Colonic mucosa (tissue), 4 donors: ENCODE data around the gene PGRMC1. TPM values are rescaled to one million over a fixed set of nuclear protein-coding genes. Genes with fewer than 3 reads are reported as not detected.

Experiments used
- DNase-seq: peaks from one replicate; pipeline ENCODE4 v3.0.0-alpha.2; 2020
- H3K27ac ChIP-seq: fragments of 200-600 bp; one replicate; pipeline ENCODE4 v1.8.0; 2021
- H3K27me3 ChIP-seq: fragments of 200-600 bp; one replicate; pipeline ENCODE4 v1.8.0; 2021
- H3K36me3 ChIP-seq: fragments of 200-600 bp; one replicate; pipeline ENCODE4 v1.8.0; 2021
- H3K4me1 ChIP-seq: fragments of 200-600 bp; one replicate; pipeline ENCODE4 v1.8.0; 2021; ENCODE audit warnings: mild to moderate bottlenecking
- H3K4me3 ChIP-seq: fragments of 200-600 bp; one replicate; pipeline ENCODE4 v1.8.0; 2021
- H3K9ac ChIP-seq, 2 donors: one replicate each; pipeline ENCODE4 v1.7.0; 2013; ENCODE audit warnings: control low read depth in 2 of 2, low read depth in 2 of 2, low read length in 2 of 2
- H3K9me3 ChIP-seq: fragments of 200-600 bp; one replicate; pipeline ENCODE4 v1.8.0; 2021
- intact Hi-C: fragments of 100-400 bp; cut with DNase I; formaldehyde crosslinking; loops from one replicate; pipeline ENCODE4 v1.14.1; 2022
- total RNA-seq, 2 donors: library from RNA; stranded (reverse); fragmentation: NEBNext Ultra II Directional in 1 of 2; extraction: Animal tissue kit (Norgen Biotek cat#: 25700) in 1 of 2; gene quantifications; one replicate each; pipeline ENCODE4 v1.2.1, GENCODE V29; 2021
- TF ChIP-seq, protein P1 (sequence below): fragments of 200-600 bp; IDR thresholded peaks from one replicate; pipeline ENCODE4 v1.8.0; 2022; ENCODE audit warnings: antibody characterized with exemption, mild to moderate bottlenecking
- donor health status: healthy.
- donor health status: DM: no; HTN: no; CAD: no.
- donor health status: DM: no; HTN: no; CAD: no.

The PGRMC1 gene
- total RNA-seq, 2 donors from 2014 or later = 105 to 132 TPM

DNA sequence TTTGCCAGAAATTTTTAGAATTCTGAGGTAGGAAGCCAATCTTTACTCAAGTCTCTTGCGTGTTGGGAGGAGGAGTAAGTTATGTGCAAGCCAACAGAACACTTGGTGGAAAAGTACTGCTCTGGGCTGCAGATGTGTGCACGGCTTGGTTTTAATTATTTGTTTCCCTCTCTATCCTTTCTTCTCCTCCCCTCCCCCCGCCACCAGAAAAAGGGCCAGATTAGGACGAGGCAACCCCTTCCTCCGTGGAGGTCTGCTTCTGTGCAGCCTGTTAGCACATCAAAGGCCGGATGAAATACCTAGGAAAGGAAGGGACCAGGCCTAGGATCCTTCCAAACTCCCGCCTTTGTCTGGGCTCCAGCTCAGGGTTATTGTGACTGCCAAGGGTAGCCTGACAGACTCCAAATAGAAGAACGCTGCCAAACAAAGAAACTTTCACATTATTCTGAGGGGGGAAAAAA lies 1.0 kb upstream of the PGRMC1 start:
- no peaks in the 10 kb centered on the region for H3K9me3 ChIP-seq
- no peak overlapping the region for H3K4me3 ChIP-seq
- H3K36me3 ChIP-seq = no peaks in the 10 kb centered on the region
- intact Hi-C loops = no loop called here
- no peaks in the 10 kb centered on the region for H3K27me3 ChIP-seq
- no peaks in the 10 kb centered on the region for H3K4me1 ChIP-seq
- peak; percentile 22 for DNase-seq
- no peak overlapping the region for H3K9ac ChIP-seq
- no peak overlapping the region for H3K27ac ChIP-seq
- TF ChIP-seq, protein P1, sequence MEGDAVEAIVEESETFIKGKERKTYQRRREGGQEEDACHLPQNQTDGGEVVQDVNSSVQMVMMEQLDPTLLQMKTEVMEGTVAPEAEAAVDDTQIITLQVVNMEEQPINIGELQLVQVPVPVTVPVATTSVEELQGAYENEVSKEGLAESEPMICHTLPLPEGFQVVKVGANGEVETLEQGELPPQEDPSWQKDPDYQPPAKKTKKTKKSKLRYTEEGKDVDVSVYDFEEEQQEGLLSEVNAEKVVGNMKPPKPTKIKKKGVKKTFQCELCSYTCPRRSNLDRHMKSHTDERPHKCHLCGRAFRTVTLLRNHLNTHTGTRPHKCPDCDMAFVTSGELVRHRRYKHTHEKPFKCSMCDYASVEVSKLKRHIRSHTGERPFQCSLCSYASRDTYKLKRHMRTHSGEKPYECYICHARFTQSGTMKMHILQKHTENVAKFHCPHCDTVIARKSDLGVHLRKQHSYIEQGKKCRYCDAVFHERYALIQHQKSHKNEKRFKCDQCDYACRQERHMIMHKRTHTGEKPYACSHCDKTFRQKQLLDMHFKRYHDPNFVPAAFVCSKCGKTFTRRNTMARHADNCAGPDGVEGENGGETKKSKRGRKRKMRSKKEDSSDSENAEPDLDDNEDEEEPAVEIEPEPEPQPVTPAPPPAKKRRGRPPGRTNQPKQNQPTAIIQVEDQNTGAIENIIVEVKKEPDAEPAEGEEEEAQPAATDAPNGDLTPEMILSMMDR = no peak

DNA sequence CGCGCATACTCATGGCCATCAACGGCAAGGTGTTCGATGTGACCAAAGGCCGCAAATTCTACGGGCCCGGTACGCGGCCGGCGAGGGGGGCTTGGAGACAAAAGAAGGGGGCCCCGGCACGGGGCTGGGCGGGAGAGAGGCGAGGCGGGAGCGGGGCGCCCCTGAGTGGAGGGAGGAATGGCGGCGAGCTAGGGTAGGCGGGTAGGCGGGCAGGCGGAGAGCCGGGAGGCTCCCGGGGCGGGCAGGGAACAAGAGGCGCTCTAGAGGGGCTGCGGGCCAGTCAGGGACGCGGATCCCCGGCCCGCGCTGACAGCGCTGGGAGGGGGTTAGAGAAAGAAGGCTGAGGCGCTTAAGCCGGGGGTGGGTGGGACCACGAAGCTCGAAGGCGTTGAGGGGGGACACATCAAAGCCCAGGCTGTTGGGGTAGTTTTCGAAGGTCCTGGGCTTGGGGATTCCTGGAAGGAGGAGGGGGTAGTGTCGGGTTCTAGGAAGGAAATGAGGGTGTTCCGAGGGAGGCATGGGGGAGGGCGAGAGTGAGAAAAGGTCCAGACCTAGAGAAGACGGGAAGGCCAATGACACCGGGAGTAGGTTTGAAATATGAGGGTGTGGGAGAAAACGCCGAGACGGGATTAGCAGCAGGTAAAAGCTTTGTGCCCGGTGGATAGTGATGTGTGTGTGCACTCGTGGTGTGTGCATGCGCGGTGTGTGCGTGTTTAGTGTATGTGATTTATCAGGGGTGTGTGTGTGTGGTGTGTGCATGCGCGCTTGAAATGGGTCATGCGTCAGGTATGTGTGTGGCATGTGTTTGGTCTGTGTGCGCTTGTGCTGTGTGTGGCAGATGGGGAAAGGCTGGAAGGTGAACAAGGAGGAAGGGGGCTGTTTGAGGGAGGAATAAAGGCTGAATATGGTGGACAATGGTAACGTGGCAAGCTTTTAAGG lies 807 bp downstream of the PGRMC1 start:
- no peaks in the 10 kb centered on the region for H3K4me1 ChIP-seq
- H3K27ac ChIP-seq = peak overlapping the region; percentile 83
- peak; percentile 58 for DNase-seq
- H3K27me3 ChIP-seq = no peaks in the 10 kb centered on the region
- intact Hi-C loops = no loop called here
- peak overlapping the region; percentile 63 for H3K4me3 ChIP-seq
- TF ChIP-seq, protein P1 = no peak
- no peaks in the 10 kb centered on the region for H3K9me3 ChIP-seq
- peak overlapping the region; percentile 77 to 85 for H3K9ac ChIP-seq
- no peaks in the 10 kb centered on the region for H3K36me3 ChIP-seq

DNA sequence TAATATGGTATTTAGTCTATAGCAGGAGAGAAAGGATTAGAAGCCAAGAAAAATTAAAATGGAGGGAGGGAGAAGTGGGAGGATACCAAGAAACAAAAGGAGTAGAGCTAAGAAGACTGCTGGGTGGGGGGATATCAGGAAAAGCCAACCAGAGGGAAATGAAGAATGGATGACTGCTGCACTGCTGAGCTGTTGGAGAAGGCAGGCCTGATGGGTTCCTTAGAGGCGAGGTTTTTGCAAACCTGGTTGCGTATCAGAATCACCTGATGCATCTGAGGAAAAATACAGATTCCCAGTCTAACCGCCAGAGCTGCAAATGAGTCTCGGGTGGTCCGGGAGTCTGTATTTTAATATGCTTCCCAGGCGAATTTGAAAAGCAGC lies 1.5 kb downstream of the PGRMC1 start:
- Histone ChIP-seq H3K9ac (peak overlapping the region; percentile 77 to 85), H3K4me3 (peak overlapping the region; percentile 63), H3K36me3 (no peaks in the 10 kb centered on the region), H3K27me3 (no peaks in the 10 kb centered on the region), H3K27ac (no peak overlapping the region), H3K9me3 (no peaks in the 10 kb centered on the region), H3K4me1 (no peaks in the 10 kb centered on the region)
- DNase-seq = no peak
- TF ChIP-seq, protein P1 = no peak
- intact Hi-C loops = no loop called here

DNA sequence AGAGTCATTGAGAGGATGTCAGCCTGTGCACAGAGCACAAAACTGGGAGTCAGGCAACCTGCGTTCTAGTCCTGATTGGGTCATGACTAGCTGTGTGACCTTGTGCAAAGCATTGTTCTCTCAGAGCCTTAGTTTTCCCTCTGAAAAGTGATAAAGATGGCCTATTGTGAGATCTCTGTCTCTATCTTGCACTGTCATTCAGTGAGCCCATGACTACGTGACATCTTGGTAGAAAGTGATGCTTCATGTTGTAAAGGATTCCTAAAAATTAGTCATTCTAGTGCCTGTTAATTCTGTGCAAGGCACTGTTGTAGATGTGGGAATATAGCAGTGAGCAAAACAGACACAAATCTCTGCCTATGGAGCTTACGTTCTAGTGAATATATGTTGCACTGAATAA lies 2.5 kb downstream of the PGRMC1 start:
- no peaks in the 10 kb centered on the region for H3K36me3 ChIP-seq
- intact Hi-C loops = no loop called here
- no peaks in the 10 kb centered on the region for H3K4me1 ChIP-seq
- no peaks in the 10 kb centered on the region for H3K9me3 ChIP-seq
- TF ChIP-seq, protein P1 = no peak
- no peak overlapping the region for H3K27ac ChIP-seq
- no peak overlapping the region for H3K4me3 ChIP-seq
- DNase-seq = no peak
- no peaks in the 10 kb centered on the region for H3K27me3 ChIP-seq
- H3K9ac ChIP-seq = no peak overlapping the region

DNA sequence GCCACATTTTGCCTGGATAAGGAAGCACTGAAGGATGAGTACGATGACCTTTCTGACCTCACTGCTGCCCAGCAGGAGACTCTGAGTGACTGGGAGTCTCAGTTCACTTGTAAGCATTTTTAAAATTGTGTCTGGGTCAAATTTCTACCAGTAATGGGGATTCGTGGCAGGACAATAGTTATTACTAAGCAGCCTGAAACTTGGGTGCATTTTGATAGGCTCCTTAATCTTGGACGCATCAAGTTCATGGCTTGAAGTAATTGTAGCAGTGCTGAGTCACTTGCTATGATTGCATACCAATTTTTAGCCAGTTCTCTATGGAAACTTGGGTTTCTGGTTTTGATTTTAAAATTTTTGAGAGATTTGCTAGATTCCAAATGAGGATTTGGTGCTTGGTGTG lies 4.3 kb downstream of the PGRMC1 start:
- H3K9me3 ChIP-seq = no peaks in the 10 kb centered on the region

More for the DNA sequence above, 4.3 kb downstream of the PGRMC1 start:
- intact Hi-C loops = no loop called here
- TF ChIP-seq, protein P1 = no peak
- H3K9ac ChIP-seq = no peak overlapping the region
- DNase-seq = no peak
- no peaks in the 10 kb centered on the region for H3K36me3 ChIP-seq
- H3K27me3 ChIP-seq = no peaks in the 10 kb centered on the region
- H3K27ac ChIP-seq = no peak overlapping the region
- no peaks in the 10 kb centered on the region for H3K4me1 ChIP-seq
- no peak overlapping the region for H3K4me3 ChIP-seq
